Superior temporal gyrus (tissue), 1 donor: ENCODE results near the gene TBC1D26.
"Not testable (repeated sequence)": the region's sequence is repeated elsewhere in the genome, so short reads cannot be mapped to it uniquely, and the experiment has no call there.

Source experiments
- DNase-seq: peaks from one replicate; pipeline ENCODE4 v3.0.0-alpha.2; 2016; ENCODE audit errors: extremely low spot score

The TBC1D26 gene

DNA sequence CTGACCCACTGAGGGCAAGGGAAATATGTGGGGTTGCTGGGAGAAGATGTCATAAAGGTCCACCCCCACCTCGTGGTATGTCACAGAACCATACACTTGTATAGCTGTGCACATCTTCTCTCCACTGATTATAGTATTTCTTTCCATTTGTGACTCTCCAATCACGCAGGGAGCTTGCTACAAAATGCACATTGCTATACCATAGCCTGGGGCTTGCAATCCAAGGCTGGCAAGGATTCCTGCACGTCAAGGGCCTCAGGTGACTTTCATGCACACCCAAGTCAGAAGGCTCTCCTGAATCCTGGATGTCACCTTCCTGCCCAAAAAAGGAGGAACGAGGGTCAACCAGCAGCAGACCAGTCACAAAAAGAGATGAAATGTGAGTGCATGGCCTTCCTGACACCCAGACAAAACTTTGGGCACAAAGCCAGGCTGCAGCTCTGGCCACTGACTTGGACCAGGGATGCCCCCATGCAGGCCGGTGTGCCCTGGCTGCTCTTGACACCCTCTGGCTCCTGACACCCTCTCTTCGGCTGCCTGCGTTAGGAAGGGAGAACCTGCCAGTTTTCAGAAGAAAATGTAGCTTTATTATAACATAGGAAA is 12.1 kb downstream of the TBC1D26 start:
- no peak for DNase-seq

DNA sequence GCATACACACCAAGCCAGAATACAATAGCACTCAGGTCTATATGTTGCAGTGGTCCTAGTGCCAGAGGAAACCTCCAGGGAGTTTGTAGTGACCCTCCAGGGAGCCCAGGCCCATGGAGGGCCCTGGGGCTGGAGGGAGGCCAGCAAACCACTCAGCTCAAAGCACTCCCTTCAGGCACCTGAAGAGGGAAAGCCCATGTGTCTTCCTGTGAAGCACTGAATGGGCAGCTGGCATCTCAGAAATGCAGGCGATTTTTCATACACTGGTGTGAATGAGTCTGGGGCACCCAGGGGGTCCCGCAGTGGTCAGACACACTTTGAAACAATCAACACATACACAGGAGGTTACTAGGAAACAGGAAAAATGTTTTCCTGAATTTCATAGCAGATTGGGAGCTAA is 12.8 kb downstream of the TBC1D26 start:
- DNase-seq, result no peak

DNA sequence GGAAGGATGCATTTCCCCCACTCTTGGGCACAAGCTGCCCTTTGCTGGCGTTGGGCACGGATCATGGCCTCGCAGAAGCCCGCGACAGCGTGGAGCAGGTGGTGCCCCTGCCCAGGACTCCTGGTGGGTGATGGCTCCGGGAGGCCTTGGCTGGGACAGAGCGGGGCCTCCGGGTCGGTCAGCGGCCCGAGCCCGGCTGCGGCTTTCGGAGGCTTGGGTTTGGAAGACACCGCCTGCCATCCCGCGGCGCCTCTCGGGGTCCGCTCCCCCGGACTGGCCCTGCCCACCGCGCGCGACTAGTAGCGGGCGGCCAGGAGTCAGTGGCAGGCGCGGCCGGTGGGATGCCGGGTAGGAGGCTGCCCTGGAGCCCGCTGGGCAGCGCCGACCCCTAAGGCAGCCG is 17.3 kb downstream of the TBC1D26 start:
- DNase-seq, result not testable (repeated sequence)

GRCh38 chr17:15768865-15769533 is 36.9 kb downstream of the TBC1D26 start:
- DNase-seq, result not testable (repeated sequence)

- DNase-seq, result not testable (repeated sequence)
These were observed 38.6 kb downstream of the TBC1D26 start for GRCh38 chr17:15770679-15771078.

- DNase-seq, result no peak
These were observed 44.8 kb downstream of the TBC1D26 start for GRCh38 chr17:15776871-15777270.

DNA sequence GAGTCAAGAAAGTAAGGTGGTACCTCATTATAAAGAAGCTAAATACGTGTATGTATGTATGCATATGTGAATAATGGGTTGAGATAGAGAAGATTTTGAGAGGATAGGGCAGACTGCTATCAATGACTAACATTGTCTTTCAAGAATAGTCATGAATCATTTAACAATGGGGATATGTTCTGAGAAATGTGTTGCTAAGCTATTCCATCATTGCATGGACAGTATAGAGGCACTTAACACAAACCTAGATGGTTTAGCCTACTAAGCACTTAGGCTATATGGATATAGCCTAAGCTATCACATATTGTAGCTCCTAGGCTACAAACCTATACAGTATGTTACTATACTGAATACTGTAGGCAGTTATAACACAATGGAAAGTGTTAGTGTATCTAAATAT is 45.2 kb downstream of the TBC1D26 start:
- DNase-seq, result no peak

DNA sequence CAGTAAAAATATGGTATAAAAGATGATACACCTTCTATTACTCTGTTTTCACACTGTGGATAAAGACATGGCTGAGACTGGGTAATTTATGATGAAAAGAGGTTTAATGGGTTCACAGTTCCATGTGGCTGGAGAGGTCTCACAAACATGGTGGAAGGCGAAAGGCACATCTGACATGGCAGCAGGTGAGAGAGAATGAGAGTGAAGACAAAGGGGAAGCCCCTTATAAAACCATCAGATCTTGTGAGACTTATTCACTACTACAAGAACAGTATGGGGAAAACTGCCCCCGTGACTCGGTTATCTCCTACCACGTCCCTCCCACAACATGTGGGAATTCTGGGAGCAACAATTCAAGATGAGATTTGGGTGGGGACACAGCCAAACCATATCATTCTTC is 45.6 kb downstream of the TBC1D26 start:
- DNase-seq, result no peak

GRCh38 chr17:15779119-15779518 is 47.0 kb downstream of the TBC1D26 start:
- DNase-seq, result no peak

GRCh38 chr17:15780188-15780587 is 48.1 kb downstream of the TBC1D26 start:
- no peak for DNase-seq

DNA sequence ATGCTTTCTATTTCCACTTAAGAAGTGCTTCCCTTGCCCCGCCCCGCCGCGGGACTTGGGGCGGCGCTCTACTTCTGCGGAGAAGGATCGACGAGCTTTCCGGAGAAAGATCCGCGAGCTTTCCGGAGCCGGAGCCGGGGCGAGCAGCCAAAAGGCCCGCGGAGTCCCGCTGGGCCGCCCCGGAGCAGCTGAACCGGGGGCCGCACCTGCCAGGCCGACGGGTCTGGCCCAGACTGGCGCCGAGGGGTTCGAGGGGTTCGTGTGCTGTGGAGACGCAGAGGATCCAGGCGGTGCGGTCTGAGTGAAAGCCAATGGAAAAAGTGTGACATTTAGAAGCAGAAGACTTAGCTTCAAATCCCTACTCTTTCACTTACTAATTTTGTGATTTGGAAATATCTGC is 50.8 kb downstream of the TBC1D26 start:
- DNase-seq, result no peak

DNA sequence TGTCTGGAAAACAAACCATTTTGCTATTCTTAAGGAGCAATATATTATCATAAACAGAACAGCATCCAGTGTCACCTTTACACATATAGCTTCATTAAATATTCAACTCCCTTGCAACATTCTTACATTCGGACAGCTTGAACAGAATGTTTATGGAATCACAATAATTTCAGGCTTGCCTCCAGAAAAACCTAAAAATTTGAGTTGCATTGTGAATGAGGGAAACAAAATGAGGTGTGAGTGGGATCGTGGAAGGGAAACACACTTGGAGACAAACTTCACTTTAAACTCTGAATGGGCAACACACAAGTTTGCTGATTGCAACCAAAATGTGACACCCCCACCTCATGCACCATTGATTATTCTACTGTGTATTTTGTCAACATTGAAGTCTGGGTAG is 51.4 kb downstream of the TBC1D26 start:
- no peak for DNase-seq

DNA sequence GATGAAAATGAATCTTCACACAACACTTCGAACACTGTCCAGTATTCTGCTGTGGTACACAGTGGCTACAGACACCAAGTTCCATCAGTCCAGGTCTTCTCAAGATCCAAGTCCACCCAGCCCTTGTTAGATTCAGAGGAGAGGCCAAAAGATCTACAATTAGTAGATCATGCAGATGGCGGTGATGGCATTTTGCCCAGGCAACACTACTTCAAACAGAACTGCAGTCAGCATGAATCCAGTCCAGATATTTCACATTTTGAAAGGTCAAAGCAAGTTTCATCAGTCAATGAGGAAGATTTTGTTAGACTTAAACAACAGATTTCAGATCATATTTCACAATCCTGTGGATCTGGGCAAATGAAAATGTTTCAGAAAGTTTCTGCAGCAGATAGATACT is 52.3 kb downstream of the TBC1D26 start:
- DNase-seq, result not testable (repeated sequence)

DNA sequence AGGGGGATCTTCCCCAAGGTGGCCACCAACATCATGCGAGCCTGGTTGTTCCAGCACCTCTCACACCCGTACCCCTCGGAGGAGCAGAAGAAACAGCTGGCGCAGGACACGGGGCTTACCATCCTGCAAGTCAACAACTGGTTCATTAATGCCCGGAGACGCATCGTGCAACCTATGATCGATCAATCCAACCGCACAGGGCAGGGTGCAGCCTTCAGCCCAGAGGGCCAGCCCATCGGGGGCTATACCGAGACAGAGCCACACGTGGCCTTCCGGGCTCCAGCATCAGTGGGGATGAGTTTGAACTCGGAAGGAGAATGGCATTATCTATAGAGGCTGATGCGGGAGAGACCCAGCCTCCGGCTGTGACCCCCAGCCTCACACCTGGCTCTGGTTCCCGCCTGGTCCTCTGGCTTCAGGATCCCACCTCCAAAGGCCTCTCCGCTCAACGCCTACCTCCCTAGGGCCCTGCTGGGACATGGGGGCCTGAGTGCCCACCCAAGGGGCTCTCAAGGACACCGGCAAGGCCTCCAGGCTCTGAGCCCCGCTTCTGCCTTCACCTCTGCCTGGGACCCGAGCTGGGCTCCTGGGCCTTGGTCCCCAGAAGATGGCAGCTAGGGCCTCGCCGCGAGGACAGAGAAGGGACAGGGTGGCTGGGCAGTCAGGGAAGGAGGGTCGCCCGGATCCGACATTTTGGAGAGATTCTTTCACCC is 55.4 kb downstream of the TBC1D26 start:
- not testable (repeated sequence) for DNase-seq

DNA sequence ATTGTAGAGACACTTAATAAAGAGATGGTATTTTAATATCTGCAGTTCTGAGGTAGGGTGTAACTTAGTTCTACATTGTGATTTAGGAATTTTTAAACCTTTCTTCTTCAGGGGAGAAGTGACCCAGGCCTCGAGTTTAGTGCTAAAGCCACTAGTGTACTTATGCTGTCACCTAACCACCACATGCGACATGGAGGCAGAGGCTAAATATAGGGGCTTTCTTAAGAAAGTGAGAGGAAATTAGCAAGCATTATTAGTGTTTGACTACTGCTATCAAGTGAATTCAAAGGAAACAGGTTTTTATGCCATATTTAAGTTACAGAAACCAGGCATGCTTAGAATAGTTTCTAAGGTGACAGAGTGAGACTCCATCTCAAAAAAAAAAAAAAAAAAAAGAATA is 56.3 kb downstream of the TBC1D26 start:
- DNase-seq, result not testable (repeated sequence)
